Omental fat pad (tissue), 4 donors: Measurements from ENCODE around the gene CAMK1D. TPM values are rescaled to one million over a fixed set of nuclear protein-coding genes. Genes with fewer than 3 reads are reported as not detected.

Experiments
- ATAC-seq: fragments of 150-250 bp; one replicate; pipeline ENCODE4 v1.9.1; 2016; ENCODE audit warnings: mild to moderate bottlenecking, moderate library complexity; ENCODE audit not compliant: low FRiP score
- DNase-seq: peaks from one replicate; pipeline ENCODE4 v3.0.0-alpha.2; 2019; ENCODE audit warnings: low spot score
- CTCF ChIP-seq, 3 donors: fragments of 450-650 bp; IDR thresholded peaks; one replicate each; pipeline ENCODE4 v1.5.1; 2016 to 2017; ENCODE audit warnings: antibody characterized with exemption in 3 of 3, mild to moderate bottlenecking in 3 of 3, moderate library complexity in 2 of 3
- small RNA-seq: library from RNA; depleted of rRNA; stranded (forward); fragments of <200 nt; gene quantifications from one replicate; pipeline ENCODE3, GENCODE V24; 2016
- total RNA-seq, 4 donors: library from RNA; depleted of rRNA; stranded (reverse); fragments of >200 nt; gene quantifications; one replicate each; pipeline ENCODE4 v1.1.0, GENCODE V29; 2016

CAMK1D gene
- total RNA-seq, 4 donors from 2014 or later, result 6.0 to 15.8 (median 8.8) TPM

- DNase-seq, result no peak
- no peak for ATAC-seq
- no peak for TF ChIP-seq CTCF (IDR thresholded peaks at IDR 0.05)
These were observed 525.2 kb downstream of the CAMK1D start for GRCh38 chr10:12874501-12874900.

- ATAC-seq, result no peak
- DNase-seq, result no peak
These were observed 525.8 kb downstream of the CAMK1D start for GRCh38 chr10:12875100-12875499.

GRCh38 chr10:12876266-12876665, 526.9 kb downstream of the CAMK1D start:
- TF ChIP-seq CTCF (IDR thresholded peaks at IDR 0.05), result no peak
- ATAC-seq (no peak), DNase-seq (no peak)

More at GRCh38 chr10:12875100-12875499, 525.8 kb downstream of the CAMK1D start:
- no peak for TF ChIP-seq CTCF (IDR thresholded peaks at IDR 0.05)

GRCh38 chr10:12877150-12877549, 527.8 kb downstream of the CAMK1D start:
- ATAC-seq, result no peak

GRCh38 chr10:12880423-12880822, 531.1 kb downstream of the CAMK1D start:
- no peak for TF ChIP-seq CTCF (IDR thresholded peaks at IDR 0.05)
- DNase-seq, result no peak
- no peak for ATAC-seq

More at GRCh38 chr10:12877150-12877549, 527.8 kb downstream of the CAMK1D start:
- no peak for TF ChIP-seq CTCF (IDR thresholded peaks at IDR 0.05)
- DNase-seq, result no peak

GRCh38 chr10:12884851-12885250, 535.5 kb downstream of the CAMK1D start:
- ATAC-seq (no peak), DNase-seq (no peak)
- no peak for TF ChIP-seq CTCF (IDR thresholded peaks at IDR 0.05)

Small RNA genes lying within 50 kb of the gene (small RNA-seq; reads per million reads assigned to genes)
- gene MIR4480 (not detected), gene MIR548Q (not detected), gene RF00279 (not detected), gene RN7SL198P (not detected), gene RNU6ATAC39P (not detected)

Other genes starting within 250 kb of the CAMK1D start
- gene SEC61A2, start 219.9 kb upstream of the CAMK1D start, total RNA-seq, result 10 to 100 TPM in 1 of 4 donors, 1 to 10 TPM in 3; 4.5 to 12.9 (median 5.9) TPM
- 10 to 100 TPM; 33.6 to 54.8 (median 45.2) TPM for gene NUDT5, start 153.7 kb upstream of the CAMK1D start, total RNA-seq
- 100 to 1,000 TPM in 1 of 4 donors, 10 to 100 TPM in 3; 54.4 to 111 (median 64.2) TPM for gene CDC123, start 153.4 kb upstream of the CAMK1D start, total RNA-seq